ENCODE results near the gene HYLS1.

Gene HYLS1

GRCh38 chr11:125934473-125934872 lies 47.0 kb downstream of the HYLS1 start:
- no peaks in the 10 kb centered on the region for H3F3A ChIP-seq (ENCODE audit: insufficient read depth, low read length)
- no peak overlapping the region for H3K9ac ChIP-seq (ENCODE audit: low read length)
- TF ChIP-seq EZH2phosphoT487 (IDR thresholded peaks at IDR 0.05; ENCODE audit: low read length): no peak
- H3K4me1 ChIP-seq (ENCODE audit: low read length): no peaks in the 10 kb centered on the region
- H3K4me2 ChIP-seq (ENCODE audit: low read depth, low read length): no peak overlapping the region
- H3K27ac ChIP-seq (ENCODE audit: low read length): no peak overlapping the region
- DNase-seq: no peak
- H3K9me2 ChIP-seq (replicated peaks; ENCODE audit: insufficient read depth, low read length): no peaks in the 10 kb centered on the region
- H3K36me3 ChIP-seq (replicated peaks; ENCODE audit: insufficient read depth, low read length): no peaks in the 10 kb centered on the region
- no peaks in the 10 kb centered on the region for H4K20me1 ChIP-seq (ENCODE audit: insufficient read depth, low read length)
- H3K27me3 ChIP-seq (replicated peaks; ENCODE audit: insufficient read depth, low read length): no peaks in the 10 kb centered on the region
- H2AFZ ChIP-seq (ENCODE audit: low read length): no peak overlapping the region
- no peaks in the 10 kb centered on the region for H3K9me3 ChIP-seq (replicated peaks; ENCODE audit: insufficient read depth, low read length)
- no peaks in the 10 kb centered on the region for H3K79me2 ChIP-seq (ENCODE audit: low read length)
- no peak overlapping the region for H3K4me3 ChIP-seq (ENCODE audit: low read length)

- 0 out of 2 replicates have a peak overlapping the region, but pooled peaks have one; percentile 7 for H2AFZ ChIP-seq (ENCODE audit: low read length)
- H4K20me1 ChIP-seq (ENCODE audit: insufficient read depth, low read length): no peaks in the 10 kb centered on the region
- H3K4me2 ChIP-seq (ENCODE audit: low read depth, low read length): no peak overlapping the region
- no peaks in the 10 kb centered on the region for H3K27me3 ChIP-seq (replicated peaks; ENCODE audit: insufficient read depth, low read length)
- H3K4me1 ChIP-seq (ENCODE audit: low read length): no peaks in the 10 kb centered on the region
- H3F3A ChIP-seq (ENCODE audit: insufficient read depth, low read length): no peaks in the 10 kb centered on the region
- no peak for DNase-seq
- no peaks in the 10 kb centered on the region for H3K9me3 ChIP-seq (replicated peaks; ENCODE audit: insufficient read depth, low read length)
- no peaks in the 10 kb centered on the region for H3K36me3 ChIP-seq (replicated peaks; ENCODE audit: insufficient read depth, low read length)
- no peaks in the 10 kb centered on the region for H3K79me2 ChIP-seq (ENCODE audit: low read length)
- no peak overlapping the region for H3K4me3 ChIP-seq (ENCODE audit: low read length)
- H3K27ac ChIP-seq (ENCODE audit: low read length): no peak overlapping the region
- no peak overlapping the region for H3K9ac ChIP-seq (ENCODE audit: low read length)
- no peak for TF ChIP-seq EZH2 (optimal IDR thresholded peaks at IDR 0.05; ENCODE audit: low read depth, low read length)
- TF ChIP-seq CTCF (IDR thresholded peaks at IDR 0.05; ENCODE audit: low read length): peak; percentile 19
- H3K9me2 ChIP-seq (replicated peaks; ENCODE audit: insufficient read depth, low read length): no peaks in the 10 kb centered on the region
Measured at GRCh38 chr11:125935056-125935455, 47.6 kb downstream of the HYLS1 start.

- no peak overlapping the region for H3K27ac ChIP-seq (ENCODE audit: low read length)
- no peaks in the 10 kb centered on the region for H3K9me3 ChIP-seq (replicated peaks; ENCODE audit: insufficient read depth, low read length)
- H3K4me1 ChIP-seq (ENCODE audit: low read length): no peaks in the 10 kb centered on the region
- no peak overlapping the region for H3K4me2 ChIP-seq (ENCODE audit: low read depth, low read length)
- H3K36me3 ChIP-seq (replicated peaks; ENCODE audit: insufficient read depth, low read length): no peaks in the 10 kb centered on the region
- no peak for TF ChIP-seq CTCF (IDR thresholded peaks at IDR 0.05; ENCODE audit: low read length)
- TF ChIP-seq EZH2phosphoT487 (IDR thresholded peaks at IDR 0.05; ENCODE audit: low read length): no peak
- TF ChIP-seq EZH2 (optimal IDR thresholded peaks at IDR 0.05; ENCODE audit: low read depth, low read length): no peak
- 0 out of 2 replicates have a peak overlapping the region, but pooled peaks have one; percentile 7 for H2AFZ ChIP-seq (ENCODE audit: low read length)
- H3K27me3 ChIP-seq (replicated peaks; ENCODE audit: insufficient read depth, low read length): no peaks in the 10 kb centered on the region
- no peaks in the 10 kb centered on the region for H3K79me2 ChIP-seq (ENCODE audit: low read length)
- no peaks in the 10 kb centered on the region for H3K9me2 ChIP-seq (replicated peaks; ENCODE audit: insufficient read depth, low read length)
- H4K20me1 ChIP-seq (ENCODE audit: insufficient read depth, low read length): no peaks in the 10 kb centered on the region
- DNase-seq: no peak
- no peaks in the 10 kb centered on the region for H3F3A ChIP-seq (ENCODE audit: insufficient read depth, low read length)
- no peak overlapping the region for H3K4me3 ChIP-seq (ENCODE audit: low read length)
- no peak overlapping the region for H3K9ac ChIP-seq (ENCODE audit: low read length)
Measured at GRCh38 chr11:125935618-125936199, 48.2 kb downstream of the HYLS1 start.

- H3K4me1 ChIP-seq (ENCODE audit: low read length): peaks cover 5% of the 10 kb centered on the region
- no peaks in the 10 kb centered on the region for H3K9me3 ChIP-seq (replicated peaks; ENCODE audit: insufficient read depth, low read length)
- H3K27ac ChIP-seq (ENCODE audit: low read length): no peak overlapping the region
- no peaks in the 10 kb centered on the region for H3K9me2 ChIP-seq (replicated peaks; ENCODE audit: insufficient read depth, low read length)
- no peak overlapping the region for H2AFZ ChIP-seq (ENCODE audit: low read length)
- no peaks in the 10 kb centered on the region for H3K27me3 ChIP-seq (replicated peaks; ENCODE audit: insufficient read depth, low read length)
- no peaks in the 10 kb centered on the region for H3K79me2 ChIP-seq (ENCODE audit: low read length)
- no peaks in the 10 kb centered on the region for H3K36me3 ChIP-seq (replicated peaks; ENCODE audit: insufficient read depth, low read length)
- H3F3A ChIP-seq (ENCODE audit: insufficient read depth, low read length): no peaks in the 10 kb centered on the region
- H4K20me1 ChIP-seq (ENCODE audit: insufficient read depth, low read length): no peaks in the 10 kb centered on the region
- H3K4me2 ChIP-seq (ENCODE audit: low read depth, low read length): no peak overlapping the region
- no peak overlapping the region for H3K4me3 ChIP-seq (ENCODE audit: low read length)
- DNase-seq: no peak
- TF ChIP-seq EZH2 (optimal IDR thresholded peaks at IDR 0.05; ENCODE audit: low read depth, low read length): no peak
- TF ChIP-seq EZH2phosphoT487 (IDR thresholded peaks at IDR 0.05; ENCODE audit: low read length): no peak
- no peak for TF ChIP-seq CTCF (IDR thresholded peaks at IDR 0.05; ENCODE audit: low read length)
- no peak overlapping the region for H3K9ac ChIP-seq (ENCODE audit: low read length)
Measured at GRCh38 chr11:125938418-125938817, 51.0 kb downstream of the HYLS1 start.

All from MM.1S (cell line).